HT-29 (cell line): ENCODE results near the gene GTF2F2. TPM values are rescaled to one million over a fixed set of nuclear protein-coding genes. Genes with fewer than 3 reads are reported as not detected.
"Not testable (repeated sequence)": the region's sequence is repeated elsewhere in the genome, so short reads cannot be mapped to it uniquely, and the experiment has no call there.

ENCODE experiments used
- DNase-seq: peaks from one replicate; pipeline ENCODE4 v3.0.0-alpha.2; 2015; ENCODE audit warnings: low spot score
- total RNA-seq: library from RNA; depleted of rRNA; stranded (reverse); fragments of >200 nt; shearing (Covaris generic); gene quantifications from 2 replicates; pipeline ENCODE4 v1.2.3, GENCODE V29; 2014

GTF2F2 gene
- total RNA-seq, 1 experiment from 2014 or later = 16.8 TPM

GRCh38 chr13:45178349-45179162 is 58.2 kb downstream of the GTF2F2 start:
- no peak for DNase-seq

DNA sequence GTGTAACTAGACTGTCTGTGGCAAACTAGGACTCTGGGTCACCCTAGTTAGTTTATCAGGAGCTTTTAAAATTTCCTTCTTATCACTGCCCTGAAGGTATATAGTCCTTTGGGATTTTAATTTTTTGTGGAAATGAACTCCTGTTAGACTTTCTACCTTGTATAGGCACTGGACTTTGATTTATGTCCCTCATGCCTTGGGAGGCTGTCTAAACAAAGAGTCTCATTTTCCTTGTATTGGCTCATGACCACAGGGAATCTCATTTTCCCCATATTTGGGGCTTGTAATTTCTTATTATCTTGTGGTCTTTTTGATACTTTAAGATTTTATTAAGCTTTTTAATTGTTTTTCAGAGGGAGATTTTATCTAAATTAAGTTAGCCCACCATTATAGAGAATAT is 59.1 kb downstream of the GTF2F2 start:
- peak; percentile 32 for DNase-seq

- no peak for DNase-seq
Observed at GRCh38 chr13:45180303-45180702, 60.0 kb downstream of the GTF2F2 start.

DNA sequence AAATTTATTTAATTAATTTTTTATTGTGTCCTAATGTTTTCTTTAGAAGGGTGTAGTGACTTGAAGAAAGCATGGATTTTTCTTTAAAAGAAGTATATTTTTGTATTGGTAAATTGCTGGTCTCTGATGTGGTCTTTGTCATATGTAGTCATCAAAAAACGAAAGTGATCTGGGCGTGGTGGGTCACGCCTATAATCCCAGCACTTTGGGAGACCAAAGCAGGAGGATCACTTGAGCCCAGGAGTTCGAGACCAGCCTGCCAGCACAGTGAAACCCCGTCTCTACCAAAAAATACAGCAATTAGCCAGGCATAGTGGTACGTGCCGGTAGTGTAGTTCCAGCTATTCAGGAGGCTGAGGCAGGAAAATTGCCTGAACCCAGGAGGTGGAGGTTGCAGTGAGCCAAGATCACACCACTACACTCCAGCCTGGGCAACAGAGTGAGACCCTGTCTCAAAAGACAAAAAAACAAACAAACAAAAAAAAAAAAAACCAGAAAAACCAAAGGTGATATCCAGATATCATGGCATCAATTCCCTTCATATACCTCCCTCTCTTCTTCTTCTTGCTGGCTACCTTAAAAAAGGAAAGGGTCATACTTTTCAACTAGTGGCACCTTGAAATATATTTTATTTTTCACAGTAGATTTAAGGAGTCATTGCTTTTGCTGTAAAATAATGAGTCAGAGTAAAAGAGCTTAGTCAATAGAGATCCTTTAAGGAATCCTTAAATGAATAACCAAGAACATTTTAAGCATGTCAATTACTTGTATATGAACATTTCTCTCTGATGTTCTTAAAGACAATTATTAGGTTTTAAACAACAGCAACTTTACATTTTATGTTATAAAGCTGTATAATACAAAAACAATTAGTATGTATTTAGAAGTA is 60.6 kb downstream of the GTF2F2 start:
- DNase-seq = no peak

DNA sequence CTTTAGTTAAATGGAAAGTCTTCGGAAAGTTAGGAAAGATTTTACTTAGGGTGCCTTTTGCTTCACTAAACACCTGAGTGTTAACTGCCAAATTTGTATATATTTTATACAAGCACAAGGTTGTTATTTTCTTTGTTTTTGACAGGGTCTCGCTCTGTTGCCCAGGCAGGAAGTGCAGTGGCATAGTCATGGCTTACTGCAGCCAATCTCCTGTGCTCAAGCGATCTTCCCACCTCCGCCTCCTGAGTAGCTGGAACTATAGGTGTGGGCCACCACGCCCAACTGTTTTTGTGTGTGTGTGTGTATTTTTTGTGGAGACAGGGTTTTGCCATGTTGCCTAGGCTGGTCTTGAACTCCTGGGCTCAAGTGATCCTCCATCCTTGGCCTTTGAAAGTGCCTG is 64.4 kb downstream of the GTF2F2 start:
- DNase-seq = no peak

DNA sequence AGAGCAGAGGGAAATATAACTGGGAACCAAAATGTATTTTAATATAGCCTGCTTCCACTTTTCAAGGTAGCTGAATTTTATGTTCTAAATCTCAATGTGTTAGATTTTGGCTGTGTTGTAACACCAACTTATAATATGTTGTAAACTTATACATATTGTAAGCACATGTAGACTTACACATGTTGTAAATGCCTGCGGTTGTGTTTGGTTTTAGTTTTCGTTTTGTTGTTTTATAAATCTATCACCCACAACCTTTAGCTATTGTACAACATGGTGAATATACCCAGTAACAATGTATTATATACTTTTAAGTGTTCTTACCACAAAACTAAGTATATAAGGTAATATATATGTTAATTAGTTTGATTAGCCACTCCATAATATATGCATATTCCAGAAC is 65.0 kb downstream of the GTF2F2 start:
- DNase-seq = no peak

DNA sequence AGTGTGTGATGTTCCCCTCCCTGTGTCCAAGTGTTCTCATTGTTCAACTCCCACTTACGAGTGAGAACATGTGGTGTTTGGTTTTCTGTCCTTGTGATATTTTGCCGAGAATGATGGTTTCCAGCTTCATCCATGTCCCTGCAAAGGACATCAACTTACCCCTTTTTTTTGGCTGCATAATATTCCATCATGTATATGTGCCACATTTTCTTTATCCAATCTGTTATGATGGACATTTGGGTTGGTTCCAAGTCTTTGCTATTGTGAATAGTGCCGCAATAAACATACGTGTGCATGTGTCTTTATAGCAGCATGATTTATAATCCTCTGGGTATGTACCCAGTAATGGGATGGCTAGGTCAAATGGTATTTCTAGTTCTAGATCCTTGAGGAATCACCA is 68.8 kb downstream of the GTF2F2 start:
- not testable (repeated sequence) for DNase-seq

GRCh38 chr13:45189511-45189910 is 69.2 kb downstream of the GTF2F2 start:
- DNase-seq = peak; percentile 32

DNA sequence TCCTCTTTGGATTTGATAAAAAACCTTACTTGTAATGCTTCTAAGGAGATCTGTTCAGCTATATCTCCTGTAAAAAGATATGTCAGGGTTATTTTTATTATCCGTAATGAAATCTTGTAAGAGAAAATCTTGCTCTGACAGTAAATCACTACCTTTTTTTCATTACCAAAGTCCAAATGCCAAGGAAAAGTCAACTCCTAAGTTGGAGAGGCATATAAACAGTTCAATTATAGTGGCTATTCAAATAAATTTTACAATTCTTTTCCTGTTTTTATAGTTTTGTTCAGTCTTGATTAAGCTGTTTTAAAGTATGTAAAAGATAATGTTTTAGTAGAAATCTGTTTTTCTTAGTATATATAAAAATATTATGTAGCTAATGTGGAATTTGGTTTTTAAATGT is 71.6 kb downstream of the GTF2F2 start:
- DNase-seq = no peak

- DNase-seq = no peak
Observed at GRCh38 chr13:45194081-45194939, 74.0 kb downstream of the GTF2F2 start.

GRCh38 chr13:45195421-45195820 is 75.1 kb downstream of the GTF2F2 start:
- no peak for DNase-seq

- no peak for DNase-seq
Observed at GRCh38 chr13:45196096-45196495, 75.8 kb downstream of the GTF2F2 start.

DNA sequence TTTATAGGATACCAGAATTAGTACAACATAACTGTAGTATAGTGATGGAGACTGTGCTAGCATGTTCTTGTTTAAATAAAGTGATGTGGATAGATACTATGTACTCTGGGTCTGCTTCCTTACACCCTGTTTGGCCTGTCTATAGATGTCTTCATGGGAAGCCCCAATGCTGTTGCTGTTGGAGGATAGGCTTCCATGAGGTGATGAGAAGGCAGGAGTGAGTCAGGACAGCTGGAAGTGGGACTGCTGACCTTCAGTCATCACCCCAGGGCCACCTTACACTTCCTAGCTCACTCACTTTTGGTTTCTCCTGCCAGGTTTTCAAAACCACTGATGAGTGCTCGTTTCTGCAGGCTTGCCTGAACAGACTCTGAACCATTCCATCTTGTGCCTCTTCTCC is 76.3 kb downstream of the GTF2F2 start:
- no peak for DNase-seq

DNA sequence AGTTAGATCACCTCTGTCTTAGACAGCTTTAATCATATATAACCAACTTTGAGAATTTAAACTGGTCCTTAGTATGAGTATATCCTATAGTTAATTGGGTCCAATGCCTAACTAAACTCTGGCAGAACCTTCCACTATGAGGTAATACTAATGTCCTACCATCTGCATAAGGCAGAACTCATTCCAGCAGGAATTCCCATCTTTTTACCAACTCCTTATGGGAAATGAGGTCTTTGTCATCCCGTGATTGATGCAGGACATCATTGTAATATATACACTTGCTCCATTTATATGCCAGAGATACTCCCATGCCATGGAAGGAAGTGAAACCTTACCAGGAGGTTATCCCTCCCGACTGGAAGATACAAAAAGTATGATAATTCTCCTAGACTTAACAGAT is 77.7 kb downstream of the GTF2F2 start:
- DNase-seq = no peak

- DNase-seq = no peak
Observed at GRCh38 chr13:45198924-45199323, 78.6 kb downstream of the GTF2F2 start.

DNA sequence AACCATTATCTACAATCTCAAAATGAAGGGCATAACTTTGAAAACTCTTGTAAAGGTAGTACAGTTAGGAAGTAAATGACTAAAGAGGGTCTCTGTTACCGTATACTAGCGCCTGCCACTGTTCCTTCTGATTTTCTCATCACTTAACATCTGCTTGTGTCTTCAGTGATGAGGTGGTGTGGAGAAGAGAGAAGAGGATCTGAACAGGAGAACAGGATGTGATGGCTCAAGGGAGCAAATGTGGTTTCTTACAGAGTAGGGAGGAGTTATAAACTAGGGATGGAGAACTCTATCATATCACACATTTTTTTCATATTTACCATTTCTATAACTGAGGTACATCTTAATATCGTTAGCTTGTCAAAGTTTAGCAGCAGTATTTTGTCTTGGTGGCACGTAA is 79.4 kb downstream of the GTF2F2 start:
- no peak for DNase-seq

GRCh38 chr13:45200701-45201232 is 80.5 kb downstream of the GTF2F2 start, which contains the start of gene KCTD4:
KCTD4 (minus strand) TSS chr13:45201045; CDS start chr13:45194567, 6,478 bp downstream.
- DNase-seq = no peak

GRCh38 chr13:45205124-45205523 is 84.8 kb downstream of the GTF2F2 start:
- no peak for DNase-seq

GRCh38 chr13:45206340-45206739 is 86.0 kb downstream of the GTF2F2 start:
- no peak for DNase-seq

GRCh38 chr13:45207319-45207718 is 87.0 kb downstream of the GTF2F2 start:
- DNase-seq = no peak

GRCh38 chr13:45208132-45208531 is 87.8 kb downstream of the GTF2F2 start:
- DNase-seq = no peak
